Activated CD8-positive, alpha-beta memory T cell treated with anti-CD3 and anti-CD28 coated beads, Interleukin-2, amount 10 ng/mL, durations not matched to agents 7 days and 5 days (primary cell): ENCODE measurements around the gene RAB7A. TPM values are rescaled to one million over a fixed set of nuclear protein-coding genes. Genes with fewer than 3 reads are reported as not detected.

ENCODE experiments used
- ATAC-seq: fragments of 150-1000 bp; cut with Tn5 transposase; one replicate; pipeline ENCODE4 v1.10.0; 2021; ENCODE audit warnings: moderate library complexity
- CTCF ChIA-PET: fragments of 350-600 bp; sonication (Branson Sonifier 250); formaldehyde crosslinking; loops from one replicate; lab custom pipeline; 2021; ENCODE audit warnings: antibody characterized with exemption; lab: Charles Lee
- DNase-seq: peaks from one replicate; pipeline ENCODE4 v3.0.0-alpha.2; 2020
- H3K27ac Mint-ChIP-seq: one replicate; pipeline ENCODE4 v1.8.0; 2021; ENCODE audit warnings: mild to moderate bottlenecking, mixed read lengths
- H3K27me3 Mint-ChIP-seq: one replicate; pipeline ENCODE4 v1.8.0; 2021; ENCODE audit warnings: mixed read lengths
- H3K36me3 Mint-ChIP-seq: one replicate; pipeline ENCODE4 v1.8.0; 2021; ENCODE audit warnings: mild to moderate bottlenecking, mixed read lengths
- H3K4me1 Mint-ChIP-seq: one replicate; pipeline ENCODE4 v1.8.0; 2021; ENCODE audit warnings: mixed read lengths
- H3K4me3 Mint-ChIP-seq: one replicate; pipeline ENCODE4 v1.8.0; 2021; ENCODE audit warnings: mild to moderate bottlenecking, moderate library complexity, mixed read lengths
- H3K9me3 Mint-ChIP-seq: one replicate; pipeline ENCODE4 v1.8.0; 2022; ENCODE audit warnings: low read depth, mixed read lengths
- total RNA-seq, 2 experiments: library from RNA; stranded (reverse); gene quantifications; one replicate each; pipeline ENCODE4 v1.2.3, GENCODE V29; 2021

Gene RAB7A
- total RNA-seq, 2 experiments from 2014 or later: 184 to 238 TPM

- CTCF ChIA-PET: interaction anchor here (0.5 to 3.5 kb wide), 10 partner anchors 8 to 171 kb away, joined by 3 to 41 read pairs (median 4); partner anchors contain the start of gene RAB7A
- no peaks in the 10 kb centered on the region for H3K9me3 Mint-ChIP-seq
- peak; percentile 47 for ATAC-seq
- peaks cover 4% of the 10 kb centered on the region for H3K36me3 Mint-ChIP-seq
- H3K4me1 Mint-ChIP-seq: peaks cover 68% of the 10 kb centered on the region
- no peak for DNase-seq
- H3K27me3 Mint-ChIP-seq: no peaks in the 10 kb centered on the region
- H3K27ac Mint-ChIP-seq: peak overlapping the region; percentile 92
- peak overlapping the region; percentile 70 for H3K4me3 Mint-ChIP-seq
Measured at GRCh38 chr3:128788268-128788869, 62.4 kb downstream of the RAB7A start.

DNA sequence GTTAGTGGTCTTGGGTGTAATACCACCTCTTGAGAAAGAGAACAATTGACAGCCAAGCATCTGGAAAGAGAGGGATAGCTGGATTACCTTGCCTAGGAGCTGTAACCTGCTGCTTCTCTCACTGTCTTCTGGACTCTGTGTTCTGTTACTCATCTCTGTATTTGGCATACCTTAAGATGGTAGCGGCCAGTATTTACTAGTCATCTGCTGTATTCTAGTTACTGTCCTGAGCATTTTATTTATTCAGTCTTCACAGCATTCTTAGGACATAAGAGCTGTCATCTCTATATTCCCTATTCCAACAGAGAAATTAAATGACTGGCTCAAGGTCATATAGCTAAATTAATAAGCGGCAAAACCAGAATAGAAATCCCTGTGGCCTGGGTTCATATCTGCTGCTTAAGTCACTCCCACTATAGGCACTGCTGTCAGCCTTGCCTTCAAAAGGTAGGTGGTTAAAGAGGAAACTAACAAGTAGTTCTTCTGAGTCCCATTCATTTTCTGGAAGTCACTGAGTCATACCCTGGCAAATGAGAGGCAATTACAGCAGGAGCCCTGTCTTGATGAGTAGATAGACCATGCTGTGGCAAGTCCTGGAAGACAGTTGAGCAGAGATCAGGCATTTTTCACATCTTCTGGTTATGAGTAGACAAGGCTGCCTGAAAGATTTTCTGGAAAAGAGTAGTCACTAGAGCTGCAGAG lies 68.2 kb downstream of the RAB7A start:
- CTCF ChIA-PET: interaction anchor here (0.5 to 3.2 kb wide), 18 partner anchors 9 to 1098 kb away, joined by 3 to 34 read pairs (median 5); no protein-coding TSS in a partner anchor
- peaks cover 68% of the 10 kb centered on the region for H3K4me1 Mint-ChIP-seq
- H3K27me3 Mint-ChIP-seq: no peaks in the 10 kb centered on the region
- ATAC-seq (peak; percentile 70), DNase-seq (peak; percentile 50)
- H3K4me3 Mint-ChIP-seq: no peak overlapping the region
- H3K27ac Mint-ChIP-seq: peak overlapping the region; percentile 74
- H3K9me3 Mint-ChIP-seq: no peaks in the 10 kb centered on the region
- peaks cover 28% of the 10 kb centered on the region for H3K36me3 Mint-ChIP-seq

GRCh38 chr3:128794770-128795649 lies 69.0 kb downstream of the RAB7A start:
- Mint-ChIP-seq H3K4me3 (no peak overlapping the region), H3K27ac (peak overlapping the region; percentile 74), H3K36me3 (peaks cover 36% of the 10 kb centered on the region), H3K27me3 (no peaks in the 10 kb centered on the region), H3K4me1 (peaks cover 69% of the 10 kb centered on the region), H3K9me3 (no peaks in the 10 kb centered on the region)
- peak; percentile 80 for DNase-seq
- CTCF ChIA-PET: interaction anchor here (0.5 to 3.2 kb wide), 27 partner anchors 9 to 1099 kb away, joined by 3 to 34 read pairs (median 4); no protein-coding TSS in a partner anchor
- ATAC-seq: peak; percentile 89

DNA sequence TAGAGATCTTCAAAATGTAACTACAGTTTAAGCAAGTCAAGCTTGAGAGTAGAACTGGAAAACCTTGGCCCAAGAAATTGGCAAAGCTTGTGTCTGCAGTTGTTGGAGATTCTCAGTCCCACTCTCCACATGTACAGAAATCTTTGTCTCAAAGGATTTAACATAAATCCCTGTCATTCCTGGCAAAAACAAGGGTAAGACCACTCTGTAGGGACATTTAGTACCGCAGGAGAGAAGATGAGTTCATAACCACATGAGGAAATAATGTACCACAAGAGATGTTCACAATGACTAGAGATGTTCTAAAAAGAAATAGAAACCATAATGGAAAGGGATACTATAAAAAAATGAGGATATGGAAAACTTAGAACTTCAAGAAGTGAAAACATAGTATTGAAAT lies 73.7 kb downstream of the RAB7A start:
- Mint-ChIP-seq H3K4me1 (peaks cover 79% of the 10 kb centered on the region), H3K36me3 (peaks cover 47% of the 10 kb centered on the region), H3K4me3 (peak overlapping the region; percentile 47), H3K9me3 (no peaks in the 10 kb centered on the region), H3K27ac (peak overlapping the region; percentile 90), H3K27me3 (no peaks in the 10 kb centered on the region)
- peak; percentile 7 for ATAC-seq
- DNase-seq: no peak
- CTCF ChIA-PET: interaction anchor here (1.0 to 4.9 kb wide), 9 partner anchors 7 to 182 kb away, joined by 3 to 41 read pairs (median 4); no protein-coding TSS in a partner anchor

- H3K4me3 Mint-ChIP-seq: peak overlapping the region; percentile 47
- peak; percentile 76 for DNase-seq
- H3K9me3 Mint-ChIP-seq: no peaks in the 10 kb centered on the region
- H3K27ac Mint-ChIP-seq: peak overlapping the region; percentile 90
- peaks cover 45% of the 10 kb centered on the region for H3K36me3 Mint-ChIP-seq
- no peaks in the 10 kb centered on the region for H3K27me3 Mint-ChIP-seq
- peak; percentile 43 for ATAC-seq
- CTCF ChIA-PET: interaction anchor here (1.5 to 4.9 kb wide), 6 partner anchors 9 to 183 kb away, joined by 3 to 41 read pairs (median 11); no protein-coding TSS in a partner anchor
- H3K4me1 Mint-ChIP-seq: peaks cover 79% of the 10 kb centered on the region
Measured at GRCh38 chr3:128800241-128801187, 74.5 kb downstream of the RAB7A start.

GRCh38 chr3:128801779-128802380 lies 75.9 kb downstream of the RAB7A start:
- CTCF ChIA-PET: no interaction called here

GRCh38 chr3:128803307-128803706 lies 77.3 kb downstream of the RAB7A start:
- H3K9me3 Mint-ChIP-seq: no peaks in the 10 kb centered on the region
- peaks cover 78% of the 10 kb centered on the region for H3K4me1 Mint-ChIP-seq
- H3K4me3 Mint-ChIP-seq: peak overlapping the region; percentile 69
- DNase-seq (no peak), ATAC-seq (peak; percentile 20)
- peak overlapping the region; percentile 84 for H3K27ac Mint-ChIP-seq
- peaks cover 50% of the 10 kb centered on the region for H3K36me3 Mint-ChIP-seq
- CTCF ChIA-PET: interaction anchor here (1.4 to 2.5 kb wide), 6 partner anchors 9 to 186 kb away, joined by 4 to 14 read pairs (median 10); no protein-coding TSS in a partner anchor
- H3K27me3 Mint-ChIP-seq: no peaks in the 10 kb centered on the region

More at GRCh38 chr3:128801779-128802380, 75.9 kb downstream of the RAB7A start:
- Mint-ChIP-seq H3K4me3 (peak overlapping the region; percentile 32), H3K27me3 (no peaks in the 10 kb centered on the region), H3K27ac (peak overlapping the region; percentile 90), H3K4me1 (peaks cover 87% of the 10 kb centered on the region), H3K9me3 (no peaks in the 10 kb centered on the region), H3K36me3 (peaks cover 54% of the 10 kb centered on the region)
- DNase-seq (peak; percentile 49), ATAC-seq (no peak)

DNA sequence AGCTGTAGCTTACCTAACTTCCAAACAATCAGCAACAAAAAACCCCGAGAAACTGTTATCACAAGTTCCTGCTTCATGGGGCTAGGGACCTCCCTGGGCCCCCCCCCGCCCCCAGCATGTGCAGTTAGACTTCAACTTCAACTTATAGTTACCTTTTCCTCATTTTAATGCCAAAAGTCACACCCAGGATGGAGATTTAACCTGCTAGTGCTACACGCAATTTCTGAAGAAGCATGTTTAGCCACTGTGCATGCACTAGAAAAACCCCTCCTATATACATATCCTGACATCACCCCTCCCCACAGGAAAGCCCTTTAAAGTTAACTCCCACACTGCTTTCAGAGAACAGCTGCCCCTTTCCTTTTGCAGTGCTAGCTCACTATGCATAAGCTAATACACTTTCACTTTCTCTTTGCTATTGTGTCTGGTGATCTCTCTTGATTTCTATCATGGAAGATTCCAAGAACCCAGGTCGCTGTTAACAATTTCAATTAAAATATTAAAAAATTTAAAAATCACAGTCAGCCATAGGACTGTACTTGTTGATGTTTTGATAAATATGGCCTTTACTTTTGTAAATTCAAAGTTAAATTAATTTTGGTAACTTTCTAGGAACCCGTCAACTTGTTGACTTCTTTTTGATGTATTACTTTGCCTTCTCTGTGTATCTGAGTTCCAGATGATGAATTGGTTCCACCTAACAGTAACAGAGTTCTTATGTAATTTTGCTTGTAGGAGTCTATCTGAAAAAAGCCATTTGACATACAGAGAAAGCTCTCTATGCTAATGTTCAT lies 78.2 kb downstream of the RAB7A start:
- ATAC-seq (peak; percentile 88), DNase-seq (peak; percentile 84)
- no peaks in the 10 kb centered on the region for H3K9me3 Mint-ChIP-seq
- H3K4me3 Mint-ChIP-seq: peak overlapping the region; percentile 69
- peak overlapping the region; percentile 84 for H3K27ac Mint-ChIP-seq
- H3K4me1 Mint-ChIP-seq: peaks cover 71% of the 10 kb centered on the region
- CTCF ChIA-PET: interaction anchor here (1.0 to 2.5 kb wide), 7 partner anchors 9 to 187 kb away, joined by 3 to 14 read pairs (median 8); no protein-coding TSS in a partner anchor
- H3K36me3 Mint-ChIP-seq: peaks cover 45% of the 10 kb centered on the region
- no peaks in the 10 kb centered on the region for H3K27me3 Mint-ChIP-seq

DNA sequence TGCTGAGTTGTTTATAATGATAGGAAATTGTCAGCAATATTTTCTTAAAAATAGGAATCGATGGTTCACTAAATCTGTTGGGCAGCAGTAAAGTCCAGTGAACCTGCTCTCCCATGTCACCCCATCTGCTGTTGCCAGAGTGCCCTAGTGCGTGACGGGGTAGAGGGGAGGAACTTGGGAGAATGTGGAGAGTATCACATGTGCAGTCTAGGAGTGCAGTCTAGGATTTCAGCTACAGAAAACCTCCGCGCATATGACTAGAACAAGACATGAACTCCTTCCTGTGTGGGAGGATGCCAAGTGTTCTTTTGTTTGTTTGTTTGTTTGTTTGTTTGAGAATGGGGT lies 78.8 kb downstream of the RAB7A start:
- Mint-ChIP-seq H3K36me3 (peaks cover 44% of the 10 kb centered on the region), H3K27me3 (no peaks in the 10 kb centered on the region), H3K4me1 (peaks cover 66% of the 10 kb centered on the region), H3K4me3 (peak overlapping the region; percentile 69), H3K27ac (peak overlapping the region; percentile 84), H3K9me3 (no peaks in the 10 kb centered on the region)
- ATAC-seq: no peak
- CTCF ChIA-PET: interaction anchor here (1.0 to 2.5 kb wide), 7 partner anchors 8 to 187 kb away, joined by 3 to 14 read pairs (median 8); no protein-coding TSS in a partner anchor
- DNase-seq: no peak

DNA sequence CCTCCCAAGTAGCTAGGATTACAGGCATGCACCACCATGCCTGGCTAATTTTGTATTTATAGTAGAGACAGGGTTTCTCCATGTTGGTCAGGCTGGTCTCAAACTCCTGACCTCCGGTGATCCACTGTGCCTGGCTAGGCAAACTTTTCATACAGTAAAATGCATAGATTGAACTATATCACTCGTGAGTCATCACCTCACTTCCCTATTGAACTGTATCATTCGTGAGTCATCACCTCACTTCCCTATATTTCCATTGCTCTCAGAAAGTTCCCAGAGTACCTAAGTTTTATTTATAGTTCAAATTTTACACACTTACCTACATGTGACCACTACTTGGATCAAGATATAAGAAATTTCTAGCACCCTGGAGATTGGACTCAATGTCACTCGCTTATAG lies 79.8 kb downstream of the RAB7A start:
- H3K36me3 Mint-ChIP-seq: peaks cover 45% of the 10 kb centered on the region
- no peak overlapping the region for H3K4me3 Mint-ChIP-seq
- ATAC-seq: no peak
- CTCF ChIA-PET: interaction anchor here (2.5 kb wide), 1 partner anchor 11 kb away, joined by 14 read pairs; no protein-coding TSS in a partner anchor
- H3K9me3 Mint-ChIP-seq: no peaks in the 10 kb centered on the region
- no peak for DNase-seq
- H3K27ac Mint-ChIP-seq: peak overlapping the region; percentile 84
- H3K4me1 Mint-ChIP-seq: peaks cover 56% of the 10 kb centered on the region
- no peaks in the 10 kb centered on the region for H3K27me3 Mint-ChIP-seq

DNA sequence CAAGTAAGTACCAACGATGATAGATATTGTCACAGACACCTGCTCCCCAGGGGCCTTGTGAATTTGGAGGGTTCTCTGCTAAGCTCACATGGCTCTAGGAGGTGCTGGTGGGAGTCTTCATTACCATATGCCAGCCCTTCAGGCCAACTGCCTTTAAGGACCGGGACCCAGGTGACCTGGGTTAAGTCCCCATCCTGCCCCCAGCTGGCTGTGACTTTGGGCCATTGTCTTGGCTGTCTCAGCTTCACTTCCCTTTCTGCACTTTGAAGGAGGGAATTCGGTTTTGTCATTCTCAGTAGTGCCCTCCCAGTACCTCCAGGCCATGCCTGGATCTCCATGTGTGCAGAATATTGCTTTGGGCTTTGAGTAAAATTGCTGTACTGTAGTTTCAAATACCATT lies 80.6 kb downstream of the RAB7A start:
- no peak overlapping the region for H3K4me3 Mint-ChIP-seq
- peaks cover 48% of the 10 kb centered on the region for H3K4me1 Mint-ChIP-seq
- CTCF ChIA-PET: interaction anchor here (0.8 kb wide), 1 partner anchor 8 kb away, joined by 3 read pairs; no protein-coding TSS in a partner anchor

More for the DNA sequence above, 80.6 kb downstream of the RAB7A start:
- H3K36me3 Mint-ChIP-seq: peaks cover 46% of the 10 kb centered on the region
- no peak for ATAC-seq
- H3K27ac Mint-ChIP-seq: peak overlapping the region; percentile 25
- no peaks in the 10 kb centered on the region for H3K9me3 Mint-ChIP-seq
- no peak for DNase-seq
- H3K27me3 Mint-ChIP-seq: no peaks in the 10 kb centered on the region
